SK-N-SH (cell line): ENCODE data around the gene SLC25A29.

Source experiments
- EP300 ChIP-seq, 2 experiments: IDR thresholded peaks; 2 replicates each; pipeline versions ENCODE4 v1.4.0 to v1.6.1; 2012; ENCODE audit warnings: borderline replicate concordance in 1 of 2, low read depth in 1 of 2, low read length in 1 of 2
- FOSL2 ChIP-seq: IDR thresholded peaks from 2 replicates; pipeline ENCODE4 v1.4.0; 2012; ENCODE audit warnings: low read depth, mild to moderate bottlenecking, moderate library complexity, borderline replicate concordance
- JUND ChIP-seq: IDR thresholded peaks from 2 replicates; pipeline ENCODE4 v1.4.0; 2012
- POLR2AphosphoS5 ChIP-seq: IDR thresholded peaks from 2 replicates; pipeline ENCODE4 v1.6.1; 2012; ENCODE audit warnings: low read depth, low read length
- RCOR1 ChIP-seq: fragments of 150-350 bp; IDR thresholded peaks from 2 replicates; pipeline ENCODE4 v1.6.1; 2017; ENCODE audit warnings: antibody characterized with exemption, low read length
- TF ChIP-seq, protein P1 (sequence below): fragments of 200-600 bp; sonication (generic); IDR thresholded peaks from 2 replicates; pipeline ENCODE4 v1.6.1; 2017; ENCODE audit warnings: antibody characterized with exemption, mild to moderate bottlenecking, moderate library complexity

DNA sequence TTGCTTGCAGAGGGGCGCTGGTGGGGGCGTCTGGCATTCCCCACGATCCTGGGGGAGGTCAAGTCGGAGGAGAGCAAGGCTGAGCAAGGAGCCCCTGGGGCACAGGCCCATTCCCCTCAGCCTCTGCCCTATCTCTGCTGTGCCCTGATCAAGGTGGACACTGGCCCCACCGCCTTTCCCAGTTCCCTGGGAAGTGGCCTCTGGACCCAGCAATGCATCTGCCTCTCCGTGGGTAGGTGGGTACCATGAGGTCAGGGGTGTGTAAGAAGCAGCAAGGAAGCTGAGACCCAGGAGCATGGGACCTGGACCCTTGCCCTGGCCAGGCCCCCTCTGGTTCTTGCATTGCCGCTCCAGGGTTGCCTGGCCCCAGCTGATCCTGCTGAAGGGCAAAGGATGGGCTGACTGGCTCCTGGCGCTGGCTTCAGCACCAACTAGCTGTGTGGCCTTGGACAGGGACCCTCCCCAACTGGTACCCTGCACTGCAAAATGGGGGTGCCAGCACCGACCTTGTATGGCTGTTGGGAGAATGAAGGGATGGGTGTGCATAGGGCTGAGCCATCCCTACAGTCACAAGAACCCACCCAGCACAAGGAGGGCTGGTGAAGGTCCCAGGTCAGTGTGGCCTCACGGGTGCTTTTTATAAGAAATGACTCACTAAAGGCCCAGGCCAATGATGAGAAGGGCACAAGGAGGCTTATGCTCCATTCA, 19.6 kb downstream of the SLC25A29 start:
- TF ChIP-seq, protein P1, sequence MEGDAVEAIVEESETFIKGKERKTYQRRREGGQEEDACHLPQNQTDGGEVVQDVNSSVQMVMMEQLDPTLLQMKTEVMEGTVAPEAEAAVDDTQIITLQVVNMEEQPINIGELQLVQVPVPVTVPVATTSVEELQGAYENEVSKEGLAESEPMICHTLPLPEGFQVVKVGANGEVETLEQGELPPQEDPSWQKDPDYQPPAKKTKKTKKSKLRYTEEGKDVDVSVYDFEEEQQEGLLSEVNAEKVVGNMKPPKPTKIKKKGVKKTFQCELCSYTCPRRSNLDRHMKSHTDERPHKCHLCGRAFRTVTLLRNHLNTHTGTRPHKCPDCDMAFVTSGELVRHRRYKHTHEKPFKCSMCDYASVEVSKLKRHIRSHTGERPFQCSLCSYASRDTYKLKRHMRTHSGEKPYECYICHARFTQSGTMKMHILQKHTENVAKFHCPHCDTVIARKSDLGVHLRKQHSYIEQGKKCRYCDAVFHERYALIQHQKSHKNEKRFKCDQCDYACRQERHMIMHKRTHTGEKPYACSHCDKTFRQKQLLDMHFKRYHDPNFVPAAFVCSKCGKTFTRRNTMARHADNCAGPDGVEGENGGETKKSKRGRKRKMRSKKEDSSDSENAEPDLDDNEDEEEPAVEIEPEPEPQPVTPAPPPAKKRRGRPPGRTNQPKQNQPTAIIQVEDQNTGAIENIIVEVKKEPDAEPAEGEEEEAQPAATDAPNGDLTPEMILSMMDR: no peak
- no peak for TF ChIP-seq POLR2AphosphoS5
- TF ChIP-seq EP300 (IDR thresholded peaks at IDR 0.05; ENCODE audit: borderline replicate concordance in 1 of 2, low read depth in 1 of 2, low read length in 1 of 2): no peak
- TF ChIP-seq FOSL2: no peak
- no peak for TF ChIP-seq JUND
- TF ChIP-seq RCOR1: no peak
